ENCODE measurements around the gene ARHGEF25.
"Not testable (repeated sequence)": the region's sequence is repeated elsewhere in the genome, so short reads cannot be mapped to it uniquely, and the experiment has no call there.

The ARHGEF25 gene

GRCh38 chr12:57585156-57585555, 26.1 kb upstream of the ARHGEF25 start:
- DNase-seq (ENCODE audit: low read depth, low spot score): no peak

- DNase-seq (ENCODE audit: low read depth, low spot score): no peak
Observed at GRCh38 chr12:57586128-57586527, 25.1 kb upstream of the ARHGEF25 start.

GRCh38 chr12:57586832-57587429, 24.3 kb upstream of the ARHGEF25 start:
- no peak for DNase-seq (ENCODE audit: low read depth, low spot score)

GRCh38 chr12:57588951-57589610, 22.2 kb upstream of the ARHGEF25 start:
- not testable (repeated sequence) for DNase-seq (ENCODE audit: low read depth, low spot score)

- DNase-seq (ENCODE audit: low read depth, low spot score): no peak
Observed at GRCh38 chr12:57590479-57590863, 20.8 kb upstream of the ARHGEF25 start.

GRCh38 chr12:57590864-57591781, 20.1 kb upstream of the ARHGEF25 start, which contains the start of gene PIP4K2C:
Gene PIP4K2C (plus strand): TSS chr12:57591192. CDS start chr12:57591290, 98 bp downstream.
- no peak for DNase-seq (ENCODE audit: low read depth, low spot score)

GRCh38 chr12:57591782-57592325, 19.4 kb upstream of the ARHGEF25 start:
- DNase-seq (ENCODE audit: low read depth, low spot score): no peak

GRCh38 chr12:57592551-57593165, 18.6 kb upstream of the ARHGEF25 start:
- DNase-seq (ENCODE audit: low read depth, low spot score): no peak

- DNase-seq (ENCODE audit: low read depth, low spot score): no peak
Observed at GRCh38 chr12:57593187-57593586, 18.0 kb upstream of the ARHGEF25 start.

- no peak for DNase-seq (ENCODE audit: low read depth, low spot score)
Observed at GRCh38 chr12:57600395-57600794, 10.8 kb upstream of the ARHGEF25 start.

GRCh38 chr12:57602544-57602943, 8.7 kb upstream of the ARHGEF25 start:
- DNase-seq (ENCODE audit: low read depth, low spot score): no peak

- no peak for DNase-seq (ENCODE audit: low read depth, low spot score)
Observed at GRCh38 chr12:57603324-57603723, 7.9 kb upstream of the ARHGEF25 start.

- no peak for DNase-seq (ENCODE audit: low read depth, low spot score)
Observed at GRCh38 chr12:57603815-57604453, 7.3 kb upstream of the ARHGEF25 start.

GRCh38 chr12:57604454-57604991, 6.7 kb upstream of the ARHGEF25 start, which contains the start of gene DTX3:
Gene DTX3 (plus strand): TSS chr12:57604824. CDS start chr12:57606518, 1,694 bp downstream.
- no peak for DNase-seq (ENCODE audit: low read depth, low spot score)

- no peak for DNase-seq (ENCODE audit: low read depth, low spot score)
Observed at GRCh38 chr12:57604992-57605810, 6.0 kb upstream of the ARHGEF25 start.

GRCh38 chr12:57605811-57606311, 5.4 kb upstream of the ARHGEF25 start:
- DNase-seq (ENCODE audit: low read depth, low spot score): no peak

GRCh38 chr12:57606399-57606798, 4.8 kb upstream of the ARHGEF25 start:
- no peak for DNase-seq (ENCODE audit: low read depth, low spot score)

GRCh38 chr12:57606821-57607220, 4.4 kb upstream of the ARHGEF25 start:
- no peak for DNase-seq (ENCODE audit: low read depth, low spot score)

- no peak for DNase-seq (ENCODE audit: low read depth, low spot score)
Observed at GRCh38 chr12:57607958-57608663, 3.1 kb upstream of the ARHGEF25 start.

Measured in iPS DF 19.7 (cell line).